ENCODE results near the gene OAT. TPM values are rescaled to one million over a fixed set of nuclear protein-coding genes. Genes with fewer than 3 reads are reported as not detected.

Gene OAT
- total and polyA plus RNA-seq, 2 of the 4 experiments (the other 2 are of a cell fraction): 110 to 152 TPM

DNA sequence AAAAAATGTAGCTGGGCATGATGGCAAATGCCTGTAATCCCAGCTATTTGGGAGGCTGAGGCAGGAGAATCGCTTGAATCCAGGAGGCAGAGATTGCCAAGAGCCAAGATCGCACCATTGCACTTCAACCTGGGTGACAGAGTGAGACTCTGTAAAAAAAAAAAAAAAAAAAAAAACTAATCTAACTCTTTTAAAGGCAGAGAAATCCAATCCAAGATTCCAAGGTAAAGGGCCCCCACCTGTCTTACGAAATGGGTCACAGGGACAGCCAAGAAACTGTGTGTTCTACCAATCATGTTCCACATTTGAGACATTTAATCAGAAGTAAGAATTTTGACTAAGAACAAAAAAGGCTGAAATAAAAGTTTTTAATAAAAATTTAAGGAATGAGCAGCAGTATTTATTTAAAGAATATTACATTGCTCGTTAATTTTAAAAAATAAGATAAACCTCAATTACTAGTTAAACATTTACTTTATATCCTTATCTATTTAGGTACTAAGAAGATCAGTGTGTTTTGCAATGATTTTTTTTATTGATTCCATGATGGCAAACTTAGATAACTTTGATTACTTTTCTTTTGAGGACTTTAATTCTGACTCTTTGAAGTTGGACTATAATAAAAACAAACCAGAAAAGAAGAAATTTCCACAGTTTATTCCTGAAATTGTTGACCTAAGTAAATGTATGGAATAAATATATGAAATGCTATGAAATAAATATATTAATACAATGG lies 6.7 kb upstream of the OAT start:
- H2BK15ac ChIP-seq (ENCODE audit: low read depth, low read length): no peak overlapping the region
- no peak overlapping the region for H4K8ac ChIP-seq (ENCODE audit: low read depth in 2 of 2, low read length in 2 of 2)
- H3K9ac ChIP-seq (ENCODE audit: low read depth, low read length): no peak overlapping the region
- no peak overlapping the region for H2BK120ac ChIP-seq (ENCODE audit: low read depth, low read length)
- H3K56ac ChIP-seq (ENCODE audit: extremely low read depth, insufficient read depth, low read length): no peak overlapping the region
- peaks cover 21% of the 10 kb centered on the region for H3K27me3 ChIP-seq (ENCODE audit: control insufficient read depth, insufficient read depth, low read length)
- H2BK20ac ChIP-seq (ENCODE audit: low read depth, low read length): no peak overlapping the region
- BruUV-seq (replicated peaks): no TSS peak
- no peak for TF ChIP-seq CEBPB (IDR thresholded peaks at IDR 0.05; ENCODE audit: low read depth, low read length)
- TF ChIP-seq BHLHE40 (IDR thresholded peaks at IDR 0.05; ENCODE audit: low read depth, low read length): no peak
- no peak for TF ChIP-seq NFE2L2 (IDR thresholded peaks at IDR 0.05; ENCODE audit: low read depth, low read length)
- TF ChIP-seq, protein P1, sequence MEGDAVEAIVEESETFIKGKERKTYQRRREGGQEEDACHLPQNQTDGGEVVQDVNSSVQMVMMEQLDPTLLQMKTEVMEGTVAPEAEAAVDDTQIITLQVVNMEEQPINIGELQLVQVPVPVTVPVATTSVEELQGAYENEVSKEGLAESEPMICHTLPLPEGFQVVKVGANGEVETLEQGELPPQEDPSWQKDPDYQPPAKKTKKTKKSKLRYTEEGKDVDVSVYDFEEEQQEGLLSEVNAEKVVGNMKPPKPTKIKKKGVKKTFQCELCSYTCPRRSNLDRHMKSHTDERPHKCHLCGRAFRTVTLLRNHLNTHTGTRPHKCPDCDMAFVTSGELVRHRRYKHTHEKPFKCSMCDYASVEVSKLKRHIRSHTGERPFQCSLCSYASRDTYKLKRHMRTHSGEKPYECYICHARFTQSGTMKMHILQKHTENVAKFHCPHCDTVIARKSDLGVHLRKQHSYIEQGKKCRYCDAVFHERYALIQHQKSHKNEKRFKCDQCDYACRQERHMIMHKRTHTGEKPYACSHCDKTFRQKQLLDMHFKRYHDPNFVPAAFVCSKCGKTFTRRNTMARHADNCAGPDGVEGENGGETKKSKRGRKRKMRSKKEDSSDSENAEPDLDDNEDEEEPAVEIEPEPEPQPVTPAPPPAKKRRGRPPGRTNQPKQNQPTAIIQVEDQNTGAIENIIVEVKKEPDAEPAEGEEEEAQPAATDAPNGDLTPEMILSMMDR (conservative IDR thresholded peaks at IDR 0.05; ENCODE audit: low read depth, low read length): no peak
- H4K5ac ChIP-seq (ENCODE audit: low read depth, low read length): no peak overlapping the region
- H4K20me1 ChIP-seq (ENCODE audit: insufficient read depth, low read length): no peaks in the 10 kb centered on the region
- ChIA-PET POLR2A (ENCODE audit: unreplicated experiment) (no interaction called here), CTCF (no interaction called here)
- no peak overlapping the region for H2AFZ ChIP-seq (replicated peaks; ENCODE audit: low read length, poor library complexity)
- no peak overlapping the region for H3K4me2 ChIP-seq (ENCODE audit: low read depth, low read length)
- no peak overlapping the region for H3K18ac ChIP-seq (ENCODE audit: low read depth, low read length)
- no peak overlapping the region for H2AK9ac ChIP-seq (replicated peaks; ENCODE audit: low read depth, low read length, poor library complexity)
- H2AK5ac ChIP-seq (ENCODE audit: low read depth, low read length): no peak overlapping the region
- intact Hi-C loops (cut with micrococcal nuclease) (no loop called here), in situ Hi-C loops (cut with MboI; ENCODE audit: low sequenced_read_pairs) (no loop called here), dilution Hi-C loops (cut with HindIII; ENCODE audit: low sequenced_read_pairs, unreplicated experiment) (no loop called here)
- no peak overlapping the region for H3K4ac ChIP-seq (ENCODE audit: low read depth, low read length)
- H2BK5ac ChIP-seq (ENCODE audit: low read depth, low read length, poor library complexity, severe bottlenecking): no peak overlapping the region
- no peaks in the 10 kb centered on the region for H3K9me3 ChIP-seq (ENCODE audit: control insufficient read depth, insufficient read depth, low read length)
- H3K27ac ChIP-seq (ENCODE audit: insufficient read depth, low read length): no peak overlapping the region
- DNase-seq (no peak), ATAC-seq (ENCODE audit: low read depth) (no peak)
- H3K4me3 ChIP-seq (ENCODE audit: insufficient read depth, low read depth, low read length): no peak overlapping the region
- H3K79me1 ChIP-seq (ENCODE audit: low read depth in 1 of 2, low read length in 2 of 2): no peaks in the 10 kb centered on the region
- H3K23ac ChIP-seq (ENCODE audit: low read depth, low read length): no peak overlapping the region
- H3K4me1 ChIP-seq (ENCODE audit: control insufficient read depth, insufficient read depth, low read length): no peaks in the 10 kb centered on the region
- no peak overlapping the region for H4K91ac ChIP-seq (ENCODE audit: insufficient read depth, low read depth, low read length)
- H3K36me3 ChIP-seq (ENCODE audit: control insufficient read depth, insufficient read depth, low read length): no peaks in the 10 kb centered on the region
- no CpG with 5 or more reads among the region's 4 CpGs for WGBS, 2 experiments (ENCODE audit: extremely low coverage in 2 of 2, insufficient read length in 1 of 2)
- H3K14ac ChIP-seq (replicated peaks; ENCODE audit: low read depth, low read length): no peak overlapping the region
- no peaks in the 10 kb centered on the region; the same call in 1 of the 2 replicates for H3K9me1 ChIP-seq (ENCODE audit: insufficient read depth, low read length)
